Esophagus muscularis mucosa (tissue), 4 donors: ENCODE data around the gene PSME2. TPM values are rescaled to one million over a fixed set of nuclear protein-coding genes. Genes with fewer than 3 reads are reported as not detected.

Experiments used
- DNase-seq: peaks from one replicate; pipeline ENCODE4 v3.0.0-alpha.2; 2017; ENCODE audit errors: extremely low spot score
- H3K27ac ChIP-seq, 4 donors: fragments of 200-600 bp; sonication (generic); replicated peaks in 1 of 4; 1 replicate in 3 of 4; 2 replicates in 1 of 4; pipeline ENCODE4 v1.5.1; 2016 to 2019; ENCODE audit warnings: mild to moderate bottlenecking in 1 of 4
- H3K27me3 ChIP-seq, 4 donors: fragments of 200-600 bp; sonication (generic); one replicate each; pipeline versions ENCODE4 v1.5.1 to v1.6.0; 2016 to 2019
- H3K36me3 ChIP-seq, 4 donors: fragments of 200-600 bp; sonication (generic); one replicate each; pipeline ENCODE4 v1.5.1; 2016 to 2019
- H3K4me1 ChIP-seq, 4 donors: fragments of 200-600 bp; sonication (generic); one replicate each; pipeline ENCODE4 v1.5.1; 2016 to 2019
- H3K4me3 ChIP-seq, 4 donors: fragments of 200-600 bp; sonication (generic); 1 replicate in 2 of 4; 2 replicates in 2 of 4; pipeline ENCODE4 v1.5.1; 2016 to 2019; ENCODE audit warnings: mild to moderate bottlenecking in 4 of 4, moderate library complexity in 1 of 4
- H3K9me3 ChIP-seq, 4 donors: fragments of 200-600 bp; sonication (generic); 1 replicate in 3 of 4; 2 replicates in 1 of 4; pipeline ENCODE4 v1.5.1; 2016 to 2019
- EP300 ChIP-seq: sonication (generic); formaldehyde crosslinking; IDR thresholded peaks from one replicate; pipeline ENCODE4 v1.6.1; 2017; ENCODE audit warnings: antibody characterized with exemption
- POLR2A ChIP-seq: fragments of 450-650 bp; IDR thresholded peaks from one replicate; pipeline ENCODE4 v1.6.1; 2017; ENCODE audit warnings: antibody characterized with exemption, moderate library complexity, mild to moderate bottlenecking, low read depth
- POLR2AphosphoS5 ChIP-seq, 2 donors: sonication (generic); formaldehyde crosslinking; IDR thresholded peaks; one replicate each; pipeline ENCODE4 v1.6.1; 2017; ENCODE audit warnings: antibody characterized with exemption in 2 of 2
- WGBS: methylation state at CpG from one replicate; pipeline ENCODE4 v1.1.5; 2018; 5-methylcytosine and 5-hydroxymethylcytosine counted together
- intact Hi-C: fragments of 100-400 bp; cut with DNase I; formaldehyde crosslinking; loops from one replicate; pipeline ENCODE4 v1.15.1; 2023
- total RNA-seq, 4 donors: library from RNA; depleted of rRNA; stranded (reverse); fragments of >200 nt; gene quantifications; one replicate each; pipeline versions ENCODE4 v1.1.0 to v1.2.1, GENCODE V29; 2016
- TF ChIP-seq, protein P1 (sequence below), 3 experiments: fragments of 200-600 bp in 2 of 3; fragments of 450-650 bp in 1 of 3; sonication (generic) in 2 of 3; IDR thresholded peaks; one replicate each; pipeline ENCODE4 v1.5.1; 2017 to 2019; ENCODE audit warnings: antibody characterized with exemption in 3 of 3, mild to moderate bottlenecking in 2 of 3, moderate library complexity in 1 of 3

Gene PSME2
- total RNA-seq, 4 donors from 2014 or later: 32.8 to 64.3 (median 42.6) TPM

DNA sequence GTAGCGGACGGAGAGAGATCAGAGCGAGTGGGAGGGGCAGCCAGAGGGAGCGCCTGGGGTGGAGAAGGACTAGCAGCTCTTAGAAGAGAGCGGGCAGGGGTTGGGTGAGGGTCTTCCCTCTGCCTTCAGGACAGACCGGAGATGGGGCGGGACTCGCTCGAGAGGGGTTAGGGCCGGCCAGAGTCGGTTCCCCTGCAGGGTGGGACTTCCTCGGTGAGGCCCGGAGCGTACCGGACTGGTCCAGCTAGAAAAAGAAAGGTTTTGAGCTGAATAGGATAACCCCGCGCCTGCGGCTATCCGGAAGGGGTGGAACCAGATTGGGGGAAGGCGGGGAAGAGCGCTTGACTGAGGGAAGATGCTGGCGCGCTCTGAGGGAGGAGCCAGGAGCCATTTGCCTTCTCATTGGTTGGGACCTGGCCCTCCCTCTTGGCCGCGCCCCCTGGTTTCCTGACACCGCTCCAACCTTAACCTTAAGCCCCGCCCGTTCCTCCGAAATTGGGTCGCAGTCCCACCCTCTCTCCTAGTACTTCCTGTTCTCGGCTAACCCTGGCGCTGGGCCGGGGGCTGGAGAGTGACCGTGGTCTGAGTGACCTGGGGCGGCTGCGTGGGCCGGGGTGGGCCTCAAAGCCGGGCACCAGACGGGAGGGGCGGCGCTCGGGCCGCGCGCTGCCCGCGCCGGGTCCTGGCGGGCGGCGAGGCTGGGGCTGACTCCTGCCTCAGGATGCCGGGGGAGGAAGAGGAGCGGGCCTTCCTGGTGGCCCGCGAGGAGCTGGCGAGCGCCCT is 759 bp upstream of the PSME2 start, which contains the start of gene RNF31:
Gene RNF31 (plus strand): TSS at position 521 of the 783 bp plus-strand sequence. CDS start 201 bp downstream, at position 722.
- intact Hi-C loops: loop anchor here (10.0 kb wide), 1 partner anchor 288 kb away; no protein-coding TSS in a partner anchor
- Histone ChIP-seq H3K4me3 (peak within 1 kb of the TSS; percentile 63 to 92 (median 78)), H3K9me3 (no peaks in the 10 kb centered on the region), H3K4me1 (peaks cover 19 to 53% (median 42%) of the 10 kb centered on the region in 4 donors), H3K36me3 (peaks cover 20 to 46% (median 40%) of the 10 kb centered on the region in 4 donors), H3K27ac (peak within 1 kb of the TSS; percentile 88 to 94 (median 90)), H3K27me3 (no peaks in the 10 kb centered on the region)
- WGBS: 0% methylated on average over 41 of the region's 57 CpGs
- TF ChIP-seq POLR2A (no peak), POLR2AphosphoS5 (IDR thresholded peaks at IDR 0.05) (peak; percentile 74 to 82)
- TF ChIP-seq, protein P1, sequence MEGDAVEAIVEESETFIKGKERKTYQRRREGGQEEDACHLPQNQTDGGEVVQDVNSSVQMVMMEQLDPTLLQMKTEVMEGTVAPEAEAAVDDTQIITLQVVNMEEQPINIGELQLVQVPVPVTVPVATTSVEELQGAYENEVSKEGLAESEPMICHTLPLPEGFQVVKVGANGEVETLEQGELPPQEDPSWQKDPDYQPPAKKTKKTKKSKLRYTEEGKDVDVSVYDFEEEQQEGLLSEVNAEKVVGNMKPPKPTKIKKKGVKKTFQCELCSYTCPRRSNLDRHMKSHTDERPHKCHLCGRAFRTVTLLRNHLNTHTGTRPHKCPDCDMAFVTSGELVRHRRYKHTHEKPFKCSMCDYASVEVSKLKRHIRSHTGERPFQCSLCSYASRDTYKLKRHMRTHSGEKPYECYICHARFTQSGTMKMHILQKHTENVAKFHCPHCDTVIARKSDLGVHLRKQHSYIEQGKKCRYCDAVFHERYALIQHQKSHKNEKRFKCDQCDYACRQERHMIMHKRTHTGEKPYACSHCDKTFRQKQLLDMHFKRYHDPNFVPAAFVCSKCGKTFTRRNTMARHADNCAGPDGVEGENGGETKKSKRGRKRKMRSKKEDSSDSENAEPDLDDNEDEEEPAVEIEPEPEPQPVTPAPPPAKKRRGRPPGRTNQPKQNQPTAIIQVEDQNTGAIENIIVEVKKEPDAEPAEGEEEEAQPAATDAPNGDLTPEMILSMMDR (IDR thresholded peaks at IDR 0.05): no peak
- peak; percentile 100 for DNase-seq

DNA sequence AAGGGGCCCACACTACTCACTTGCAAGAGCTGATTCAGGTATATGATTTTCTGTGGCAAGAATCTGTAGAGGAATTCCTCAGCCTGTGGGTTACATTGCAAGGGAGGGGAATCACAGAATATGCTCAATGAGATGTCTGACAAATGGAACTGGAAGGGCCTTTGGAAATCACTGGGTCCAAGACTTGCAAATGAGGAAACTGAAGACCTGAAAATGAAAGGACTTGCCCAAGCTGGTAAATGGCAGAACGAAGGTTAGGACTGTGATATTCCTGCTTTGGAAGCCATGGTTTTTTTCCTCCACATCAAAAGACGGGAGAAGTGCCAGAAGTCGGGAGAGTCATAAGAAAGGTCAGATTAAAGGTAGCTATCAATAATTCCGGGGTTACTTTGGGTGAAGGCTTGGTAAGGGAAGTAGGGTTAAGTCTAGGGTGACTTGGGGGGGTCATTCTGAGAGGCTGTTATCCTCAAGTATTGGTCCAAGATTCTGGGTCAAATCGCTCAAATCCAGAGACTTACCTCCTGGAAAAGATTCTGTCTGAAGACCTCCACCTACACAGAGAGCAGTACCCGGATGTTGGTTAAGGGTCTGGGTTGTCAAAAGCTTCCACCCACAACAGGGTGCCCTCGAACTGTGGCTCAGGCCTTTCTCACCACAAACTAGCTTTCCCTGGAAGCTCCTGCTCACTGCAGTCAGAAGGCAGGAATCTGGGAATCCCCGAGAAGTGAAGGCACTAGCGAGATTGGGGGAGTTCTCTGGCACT is 539 bp downstream of the PSME2 start:
- no peak for DNase-seq
- Histone ChIP-seq H3K27me3 (no peaks in the 10 kb centered on the region), H3K27ac (peak overlapping the region; percentile 88 to 94 (median 90)), H3K9me3 (no peaks in the 10 kb centered on the region), H3K4me3 (peak overlapping the region; percentile 63 to 92 (median 78)), H3K4me1 (peaks cover 22 to 59% (median 47%) of the 10 kb centered on the region in 4 donors), H3K36me3 (peaks cover 8 to 33% (median 27%) of the 10 kb centered on the region in 4 donors)
- intact Hi-C loops: loop anchor here (10.0 kb wide), 1 partner anchor 289 kb away; no protein-coding TSS in a partner anchor
- 17% methylated on average over 9 of the region's 9 CpGs for WGBS
- TF ChIP-seq EP300: no peak
- TF ChIP-seq, protein P1 (IDR thresholded peaks at IDR 0.05): no peak
- no peak for TF ChIP-seq POLR2AphosphoS5 (IDR thresholded peaks at IDR 0.05)
- no peak for TF ChIP-seq POLR2A

DNA sequence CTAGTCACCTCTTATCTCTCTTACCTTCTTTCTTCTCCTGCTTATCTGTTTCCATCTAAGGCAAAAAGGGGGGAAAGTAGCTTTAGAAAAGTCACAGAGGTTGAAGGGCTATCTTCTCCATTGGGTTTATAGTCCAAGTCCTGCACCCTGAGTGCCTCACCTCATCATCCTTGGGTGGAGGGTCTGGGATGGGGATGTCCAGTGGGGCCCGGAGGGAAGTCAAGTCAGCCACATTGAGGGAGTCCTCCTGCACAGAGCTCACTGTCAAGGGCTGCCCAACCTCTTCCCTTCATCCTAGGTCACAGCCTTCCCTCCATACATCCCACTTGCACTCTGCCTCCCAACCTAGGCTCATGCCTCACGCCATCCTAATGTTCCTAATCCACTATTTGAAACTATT is 1.2 kb downstream of the PSME2 start:
- Histone ChIP-seq H3K36me3 (peaks cover 2 to 27% (median 21%) of the 10 kb centered on the region in 4 donors), H3K4me1 (peaks cover 27 to 62% (median 53%) of the 10 kb centered on the region in 4 donors), H3K27me3 (no peaks in the 10 kb centered on the region), H3K4me3 (no peak overlapping the region), H3K9me3 (no peaks in the 10 kb centered on the region), H3K27ac (peak overlapping the region; percentile 88 to 94 (median 90))
- TF ChIP-seq POLR2AphosphoS5 (IDR thresholded peaks at IDR 0.05) (no peak), POLR2A (no peak), EP300 (no peak)
- TF ChIP-seq, protein P1 (IDR thresholded peaks at IDR 0.05): no peak
- WGBS: 97% methylated on average over 2 of the region's 2 CpGs
- intact Hi-C loops: loop anchor here (10.0 kb wide), 1 partner anchor 290 kb away; no protein-coding TSS in a partner anchor
- no peak for DNase-seq

DNA sequence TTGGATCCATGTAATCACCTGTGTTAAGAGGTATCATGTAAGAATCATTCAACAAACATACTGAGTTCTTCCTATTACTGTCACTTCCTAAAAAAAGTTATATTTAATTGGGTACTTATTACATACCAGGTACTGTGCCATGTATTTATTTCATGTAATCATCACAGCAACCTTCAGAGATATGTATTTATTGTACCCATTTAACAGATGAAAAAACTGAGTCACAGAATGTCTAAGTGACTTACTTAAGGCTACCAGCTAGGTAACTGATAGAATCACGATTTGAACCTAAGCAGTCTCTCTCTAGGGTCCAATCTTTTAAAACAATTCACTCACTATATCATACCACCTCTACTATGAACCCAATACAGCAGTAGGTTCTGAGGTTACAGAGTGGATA is 2.0 kb downstream of the PSME2 start:
- H3K36me3 ChIP-seq: peaks cover 0 to 21% (median 15%) of the 10 kb centered on the region in 4 donors
- peaks cover 34 to 62% (median 55%) of the 10 kb centered on the region in 4 donors for H3K4me1 ChIP-seq
- 95% methylated on average over 1 of the region's 1 CpG for WGBS
- no peaks in the 10 kb centered on the region for H3K27me3 ChIP-seq
- no peaks in the 10 kb centered on the region for H3K9me3 ChIP-seq
- no peak overlapping the region for H3K4me3 ChIP-seq
- DNase-seq: no peak
- H3K27ac ChIP-seq: peak overlapping the region in 1 of 4 donors; percentile 94
- TF ChIP-seq POLR2A (no peak), EP300 (no peak), POLR2AphosphoS5 (IDR thresholded peaks at IDR 0.05) (no peak)
- TF ChIP-seq, protein P1 (IDR thresholded peaks at IDR 0.05): no peak
- intact Hi-C loops: loop anchor here (10.0 kb wide), 1 partner anchor 290 kb away; no protein-coding TSS in a partner anchor
